Epidermal melanocyte (primary cell): ENCODE results near the gene FAF1.

Experiments
- DNase-seq: peaks from one replicate; pipeline ENCODE4 v3.0.0; 2011; ENCODE audit warnings: low spot score; ENCODE audit not compliant: insufficient read length

FAF1 gene

DNA sequence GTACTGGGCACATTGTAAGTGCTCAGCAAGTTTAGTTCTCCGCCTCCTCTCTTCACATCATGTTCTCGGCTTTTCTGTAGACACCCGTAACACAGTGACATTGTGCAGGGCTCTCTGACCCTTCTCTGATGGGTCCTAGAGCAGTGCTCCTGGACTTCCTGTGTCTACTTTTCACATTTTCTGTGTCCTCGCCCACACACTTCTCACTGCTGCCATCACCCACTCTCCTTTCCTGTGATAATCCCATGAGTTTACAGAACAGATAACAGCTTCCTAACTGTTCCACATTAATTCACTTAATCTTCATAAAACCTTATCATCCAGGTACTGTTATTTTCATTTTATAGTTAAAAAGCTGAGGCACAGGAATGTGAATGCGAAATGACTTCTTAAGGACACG lies 523.6 kb downstream of the FAF1 start:
- no peak for DNase-seq

DNA sequence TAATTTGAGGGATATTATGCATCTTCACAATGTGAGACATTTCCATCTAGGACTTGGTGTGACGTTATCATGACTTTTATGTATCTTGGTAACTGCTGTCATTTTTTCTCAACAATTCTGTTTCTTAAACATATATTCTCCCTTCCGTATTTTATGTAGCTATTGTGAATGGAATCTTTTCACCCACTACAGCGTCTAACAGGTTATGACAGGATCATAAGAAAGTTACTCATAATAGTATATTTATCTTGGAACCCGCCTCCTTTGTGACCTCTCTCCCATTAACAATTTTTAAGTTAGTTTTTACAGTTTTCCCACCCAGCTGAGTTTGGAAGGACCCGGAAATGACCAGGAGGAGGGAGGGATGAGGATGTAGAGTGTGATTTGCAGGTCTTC lies 530.1 kb downstream of the FAF1 start:
- DNase-seq = no peak

DNA sequence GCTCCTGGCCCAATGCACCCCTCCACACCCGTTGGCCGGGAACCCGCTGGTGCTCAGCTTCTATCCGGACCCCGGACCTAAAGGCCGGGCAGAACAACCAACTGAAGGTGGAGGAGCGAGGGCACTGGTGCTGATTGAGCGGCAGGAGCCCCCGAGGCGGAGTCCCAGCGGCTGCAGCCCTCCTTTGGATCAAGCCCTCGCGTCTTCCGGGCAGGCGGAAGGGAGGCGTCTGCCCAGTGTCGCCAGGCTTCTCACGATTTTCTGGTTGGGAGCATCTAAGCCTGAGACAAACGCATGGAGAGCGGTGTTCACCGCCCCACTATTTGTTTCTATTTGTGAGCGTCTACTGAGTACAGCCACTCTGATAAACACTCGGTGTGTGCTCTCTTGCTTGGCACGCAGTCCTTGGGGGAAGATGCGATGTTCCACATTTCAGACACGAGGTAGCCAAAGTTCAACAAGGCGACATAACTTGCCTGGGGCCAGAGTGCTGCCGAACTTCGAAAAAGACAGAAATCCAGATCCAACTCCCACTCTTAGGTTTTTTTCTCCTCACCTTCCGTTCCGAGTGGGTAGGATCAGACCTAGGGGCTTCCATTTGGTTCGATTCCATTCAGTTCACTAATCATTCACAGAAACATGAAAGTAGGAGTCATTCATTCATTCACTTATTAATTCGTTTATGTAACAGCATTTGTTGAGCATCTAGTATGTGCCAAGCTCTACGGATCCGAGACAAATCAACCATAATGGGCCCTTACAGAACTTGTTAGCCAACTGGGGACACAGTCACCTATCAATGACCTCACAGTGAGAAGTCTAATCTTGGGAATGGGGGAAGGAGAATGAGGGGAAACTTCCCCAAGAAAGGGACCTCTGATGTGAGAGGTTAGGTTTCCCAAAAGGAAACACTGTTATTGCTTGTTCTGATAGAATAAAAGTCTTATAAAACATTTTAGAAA lies 532.0 kb downstream of the FAF1 start:
- DNase-seq = no peak

DNA sequence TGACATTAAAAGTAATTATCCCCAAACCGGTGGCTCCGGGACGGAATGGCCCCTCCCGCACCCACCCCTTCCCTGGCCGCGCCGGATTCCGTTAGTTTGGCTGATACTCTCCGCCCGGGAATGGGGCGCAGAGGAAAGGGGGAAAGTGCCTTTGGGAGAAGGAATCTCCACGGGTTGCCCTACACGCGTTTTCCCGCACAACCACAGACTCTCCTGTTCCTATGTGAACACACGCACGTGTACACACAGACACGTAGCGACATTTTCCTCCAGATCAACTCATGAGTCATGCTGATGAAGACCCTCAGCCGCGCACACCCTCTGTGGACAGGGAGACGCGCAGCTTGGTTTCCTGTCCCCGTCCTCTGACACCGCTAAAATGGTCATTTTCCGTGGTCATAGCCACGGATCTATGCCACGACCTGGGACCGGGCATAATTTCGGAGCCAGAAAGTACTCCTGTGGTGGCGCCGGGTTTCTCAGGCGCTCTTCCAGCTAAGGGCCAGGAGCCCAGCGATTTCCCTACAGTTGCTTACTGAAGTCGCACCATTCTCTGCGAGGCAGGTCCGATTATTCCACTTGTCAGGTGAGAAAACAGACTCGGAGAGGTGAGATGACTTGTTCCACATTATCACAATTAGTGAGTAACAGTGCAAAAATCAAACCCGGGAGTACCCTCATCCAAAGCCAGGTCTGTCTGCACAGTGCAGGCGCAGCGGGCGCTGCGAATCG lies 532.8 kb downstream of the FAF1 start:
- DNase-seq = no peak

DNA sequence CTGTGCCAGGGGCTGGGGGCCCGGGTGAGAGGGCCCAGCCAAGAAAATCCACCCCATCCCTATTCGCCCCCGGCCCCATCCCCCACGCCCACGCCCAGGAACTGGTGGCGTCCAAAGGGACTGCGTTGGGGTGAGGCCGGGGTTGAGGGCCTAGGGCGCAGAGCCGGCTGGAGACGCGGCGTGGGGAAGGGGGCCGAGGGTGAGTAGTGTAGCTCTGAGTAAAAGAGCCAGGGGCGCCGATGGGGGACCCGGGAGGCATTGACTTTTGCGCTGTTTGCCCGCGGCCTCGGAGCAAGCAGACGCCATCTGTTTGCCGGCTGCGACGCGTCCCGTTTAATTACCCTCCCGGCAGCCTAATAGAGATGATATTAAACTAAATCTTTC lies 533.4 kb downstream of the FAF1 start:
- DNase-seq = no peak

DNA sequence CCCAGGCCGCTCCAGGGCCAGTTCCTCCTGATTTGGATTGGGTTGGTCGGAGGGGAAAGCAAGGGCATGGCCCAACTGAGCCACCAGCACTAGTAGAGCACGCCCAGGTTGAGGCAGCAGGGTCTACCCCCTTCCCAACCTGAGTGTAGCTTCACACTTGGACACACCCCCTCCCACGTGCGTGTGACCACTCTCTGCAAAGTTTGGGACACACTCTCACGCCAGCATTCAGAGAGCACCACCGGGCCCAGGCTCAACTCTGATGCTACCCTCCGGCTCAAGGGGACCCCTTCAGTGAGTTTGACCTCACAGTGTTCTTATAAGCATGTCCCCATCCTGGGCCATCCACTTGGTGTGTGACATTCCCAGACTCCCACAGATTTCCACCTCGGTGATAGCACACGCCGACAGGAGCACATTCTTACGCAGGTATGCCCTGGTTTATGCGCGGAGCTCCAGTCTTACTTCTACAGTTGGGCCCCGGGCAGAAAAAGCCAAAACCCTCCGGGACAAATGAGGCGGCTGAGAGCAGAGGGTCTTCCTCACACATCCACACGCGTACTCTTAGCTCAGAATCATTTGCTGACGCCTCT lies 533.9 kb downstream of the FAF1 start:
- DNase-seq = no peak

DNA sequence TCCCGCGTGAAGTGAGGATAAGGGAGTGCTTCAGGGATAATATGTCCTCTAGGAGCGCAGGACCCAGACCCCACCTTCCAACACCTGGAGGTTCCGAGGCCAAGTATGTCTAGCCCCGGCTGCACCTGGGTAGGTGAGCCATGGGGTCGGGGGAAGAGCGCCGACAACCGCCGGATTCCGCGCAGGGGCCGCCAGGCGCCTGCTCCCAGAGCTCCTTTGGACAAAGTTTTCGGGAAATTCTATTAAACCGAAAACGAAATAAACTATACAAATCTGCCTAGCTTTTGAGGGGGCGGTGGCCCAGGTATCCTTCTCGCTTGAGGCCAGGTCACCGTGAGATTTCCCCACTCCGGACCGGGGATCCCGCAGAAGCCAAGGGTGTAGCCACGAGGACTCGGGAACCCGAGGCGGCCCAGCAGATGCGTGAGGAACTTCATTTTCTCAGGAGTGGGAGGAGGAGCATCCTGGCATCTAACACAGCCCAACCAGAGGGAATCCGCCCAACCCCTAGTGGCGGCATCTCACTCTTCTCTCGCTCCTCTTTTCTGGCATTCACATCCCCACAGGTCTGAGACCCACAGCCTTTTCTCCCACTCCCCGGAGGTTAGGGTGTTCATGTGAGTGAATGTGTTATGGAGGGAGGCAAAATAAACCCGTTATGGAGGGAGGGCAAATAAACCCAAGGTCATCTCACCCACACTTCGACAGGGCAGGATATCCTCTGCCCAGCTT lies 534.5 kb downstream of the FAF1 start:
- DNase-seq = no peak

DNA sequence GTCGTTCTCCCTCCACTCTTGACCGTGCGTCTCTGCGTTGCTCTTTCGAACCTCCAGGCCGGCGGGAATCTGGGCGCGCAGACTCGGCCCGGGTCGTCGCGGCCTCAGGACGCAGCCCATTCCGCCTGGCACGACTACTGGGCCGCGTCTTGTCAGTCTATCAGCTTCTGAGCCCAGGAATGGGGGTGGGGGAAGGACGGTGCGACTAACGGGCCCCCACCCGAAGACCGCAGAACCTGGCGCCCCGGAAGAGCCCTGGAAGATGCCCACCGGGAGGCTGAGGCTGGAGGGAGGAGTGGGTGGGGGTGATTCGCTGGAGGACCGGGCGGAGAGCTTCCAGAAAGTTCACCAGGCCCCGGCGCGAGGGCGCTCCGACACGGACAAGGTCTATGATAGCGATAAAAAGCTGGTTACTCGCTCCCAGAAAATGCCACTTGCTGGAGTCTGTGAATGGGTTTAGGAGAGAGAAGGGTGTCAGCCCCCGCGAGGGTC lies 535.1 kb downstream of the FAF1 start:
- no peak for DNase-seq

DNA sequence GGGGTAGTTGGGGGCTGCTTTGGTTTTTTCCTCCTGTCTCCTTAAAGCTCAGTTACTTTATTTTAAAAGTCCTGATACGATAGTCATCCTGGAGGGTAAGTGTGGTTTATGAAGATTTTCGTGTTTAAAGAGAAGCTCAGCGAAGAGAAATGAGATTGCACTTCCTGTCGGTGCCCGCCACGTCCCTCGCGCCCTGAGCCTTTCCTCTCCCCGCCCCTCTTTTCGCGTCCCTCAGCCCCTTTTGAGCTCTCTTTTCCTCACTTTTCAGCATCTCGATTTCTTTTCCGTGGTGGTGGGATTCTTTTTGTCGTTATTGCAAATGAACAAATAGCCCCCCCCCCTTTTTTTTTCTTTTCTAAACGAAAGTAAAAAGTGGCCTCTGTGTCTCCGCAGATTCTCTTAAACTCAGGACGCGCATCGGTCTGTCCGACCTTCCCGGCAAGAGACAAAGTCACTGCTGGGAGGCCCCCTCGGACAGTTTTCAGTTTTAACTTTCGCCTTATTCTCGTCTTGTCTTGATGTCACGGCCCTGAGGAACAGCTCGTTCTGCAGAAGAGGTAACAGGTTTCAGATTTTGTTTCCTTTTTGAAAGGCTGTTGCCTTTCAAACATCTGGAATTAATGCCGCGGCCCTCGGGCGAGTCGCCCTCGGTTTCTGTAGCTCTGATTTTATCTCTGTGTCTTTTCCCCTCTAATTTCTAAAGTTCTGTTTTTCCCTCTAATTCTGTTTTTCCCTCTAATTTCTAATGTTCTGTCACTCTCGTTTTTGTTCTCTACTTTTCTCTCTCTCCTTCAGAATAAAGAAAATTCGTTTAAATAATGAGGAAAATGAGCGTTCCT lies 535.8 kb downstream of the FAF1 start:
- DNase-seq = no peak

DNA sequence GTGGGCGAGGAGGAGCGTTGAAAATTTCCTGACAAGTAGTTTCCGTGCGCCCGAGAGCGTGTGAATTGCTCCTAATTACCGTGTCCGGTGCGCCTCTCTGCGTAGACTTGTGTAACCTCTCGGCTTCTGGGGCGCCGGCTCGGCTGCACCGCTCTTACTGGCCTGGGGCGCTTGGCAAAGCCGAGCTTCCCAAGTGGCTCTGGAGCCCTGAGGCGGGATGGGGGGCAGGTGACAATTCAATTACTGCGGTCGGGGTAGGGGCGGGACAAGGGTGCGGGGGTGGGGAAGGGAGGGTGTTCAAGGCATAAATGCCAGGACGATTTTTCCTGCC lies 536.4 kb downstream of the FAF1 start:
- no peak for DNase-seq

DNA sequence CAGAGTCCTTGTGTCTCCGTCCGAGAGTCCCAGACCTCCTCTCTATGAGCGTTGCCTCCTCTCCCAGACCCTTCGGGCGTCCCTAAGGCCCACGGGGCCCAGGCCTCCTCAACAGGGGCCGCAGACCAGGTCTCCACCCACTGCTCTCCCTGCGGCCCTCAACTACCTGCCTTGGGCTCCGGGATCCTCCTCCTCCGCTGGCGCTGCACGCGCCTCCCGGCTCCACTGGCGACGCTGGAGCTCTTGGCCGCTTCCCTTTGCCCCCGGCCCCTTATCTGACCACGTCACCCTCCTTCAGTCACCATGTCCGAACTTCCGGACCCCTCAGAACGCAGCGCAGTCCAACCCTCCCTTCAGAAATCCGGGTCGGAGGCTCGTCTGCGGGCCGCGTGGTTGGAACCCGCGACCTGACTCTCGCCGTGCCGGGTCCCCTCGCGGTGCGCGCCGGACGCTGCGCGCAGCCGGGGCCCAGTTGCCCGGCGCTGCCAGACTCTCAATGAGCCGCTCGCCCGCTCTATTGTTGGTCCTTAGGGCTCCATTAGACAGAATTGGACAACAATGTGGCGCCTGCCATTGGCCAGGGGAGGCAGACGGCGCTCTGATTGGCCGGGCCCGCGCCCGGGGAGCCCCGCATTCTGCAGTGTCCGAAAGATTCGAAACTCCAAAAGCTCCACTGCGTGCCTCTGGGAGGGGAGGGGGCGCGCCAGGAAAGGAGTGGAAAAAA lies 537.0 kb downstream of the FAF1 start, which contains the start of gene DMRTA2:
Gene DMRTA2 (minus strand): TSS at position 498 of the 724 bp plus-strand sequence. CDS start 1,907 bp downstream, outside the sequence.
- no peak for DNase-seq

DNA sequence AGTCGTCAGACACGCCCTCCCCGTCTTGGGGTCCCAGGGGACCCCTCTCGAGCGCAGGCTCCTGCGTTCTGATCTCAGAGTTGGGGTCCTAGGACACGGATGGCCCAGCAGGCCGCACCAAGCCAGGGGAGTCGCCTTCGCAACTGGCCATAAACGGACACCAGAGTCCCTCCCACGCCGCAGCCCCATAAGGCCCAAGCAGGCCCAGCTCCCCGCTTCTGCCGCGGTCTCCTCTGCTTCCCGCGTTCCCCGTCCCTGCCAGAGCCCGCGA lies 537.5 kb downstream of the FAF1 start:
- DNase-seq = no peak

DNA sequence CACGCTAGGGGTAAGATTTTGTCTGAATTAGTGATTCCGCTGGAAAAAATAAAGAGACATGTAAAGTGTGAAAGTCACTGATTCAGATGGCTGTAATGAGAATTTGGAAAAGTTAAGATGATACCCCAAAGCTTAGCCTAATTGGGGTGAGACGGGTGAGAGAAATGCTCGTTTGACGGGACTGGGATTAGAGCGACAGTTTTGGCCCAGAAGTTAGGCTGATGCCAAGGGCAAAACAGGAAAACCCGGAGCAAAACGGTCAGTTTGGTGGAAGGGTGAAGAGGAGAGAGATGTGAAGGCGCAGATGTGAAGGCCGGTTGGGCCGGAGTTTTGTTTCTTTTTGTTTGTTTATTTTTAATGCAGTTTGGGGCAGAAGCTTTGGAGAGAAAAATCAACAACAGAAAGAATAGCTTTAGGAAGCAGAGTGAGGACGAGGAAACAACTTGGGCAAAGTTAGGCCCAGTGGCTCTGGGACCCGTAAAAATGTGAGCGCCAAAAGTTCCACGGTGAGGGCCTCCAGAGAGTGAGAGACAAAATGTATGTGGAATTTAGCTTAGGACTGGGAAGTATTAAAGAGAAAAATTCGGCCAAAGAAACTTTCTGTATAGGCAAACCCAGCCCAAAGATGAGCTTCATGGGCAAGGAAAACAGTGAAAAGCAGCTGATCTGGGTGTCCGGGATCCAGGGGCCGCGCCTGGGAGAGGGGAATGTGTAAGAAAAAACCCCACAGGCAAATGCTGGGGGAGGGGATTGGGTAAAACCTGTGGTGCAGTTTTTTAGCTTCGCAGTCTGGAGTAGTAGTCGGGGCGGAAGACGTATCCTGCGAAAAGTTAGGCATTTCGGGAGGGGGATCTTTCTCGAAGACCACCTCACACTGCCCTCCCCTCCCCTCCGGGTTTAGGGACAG lies 538.0 kb downstream of the FAF1 start:
- no peak for DNase-seq

DNA sequence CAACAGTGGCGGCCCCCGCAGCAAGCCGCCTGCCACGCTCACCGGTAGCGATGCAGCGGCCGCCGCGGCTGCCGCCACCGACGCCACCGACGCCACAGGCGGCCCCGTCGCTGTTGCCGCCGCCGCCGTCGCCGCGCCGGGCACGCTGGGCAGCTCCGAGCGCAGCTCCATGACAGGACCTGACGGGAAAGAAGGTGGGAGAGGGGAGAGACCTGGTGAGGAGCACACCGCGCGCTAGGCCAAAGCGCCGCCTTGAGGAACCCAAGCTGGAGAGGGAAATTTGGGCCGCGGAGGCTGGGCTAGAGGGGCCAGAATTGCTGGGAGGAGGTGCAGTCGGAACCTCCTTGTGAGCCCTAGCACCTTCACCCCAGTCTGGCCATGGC lies 538.7 kb downstream of the FAF1 start:
- DNase-seq = no peak

DNA sequence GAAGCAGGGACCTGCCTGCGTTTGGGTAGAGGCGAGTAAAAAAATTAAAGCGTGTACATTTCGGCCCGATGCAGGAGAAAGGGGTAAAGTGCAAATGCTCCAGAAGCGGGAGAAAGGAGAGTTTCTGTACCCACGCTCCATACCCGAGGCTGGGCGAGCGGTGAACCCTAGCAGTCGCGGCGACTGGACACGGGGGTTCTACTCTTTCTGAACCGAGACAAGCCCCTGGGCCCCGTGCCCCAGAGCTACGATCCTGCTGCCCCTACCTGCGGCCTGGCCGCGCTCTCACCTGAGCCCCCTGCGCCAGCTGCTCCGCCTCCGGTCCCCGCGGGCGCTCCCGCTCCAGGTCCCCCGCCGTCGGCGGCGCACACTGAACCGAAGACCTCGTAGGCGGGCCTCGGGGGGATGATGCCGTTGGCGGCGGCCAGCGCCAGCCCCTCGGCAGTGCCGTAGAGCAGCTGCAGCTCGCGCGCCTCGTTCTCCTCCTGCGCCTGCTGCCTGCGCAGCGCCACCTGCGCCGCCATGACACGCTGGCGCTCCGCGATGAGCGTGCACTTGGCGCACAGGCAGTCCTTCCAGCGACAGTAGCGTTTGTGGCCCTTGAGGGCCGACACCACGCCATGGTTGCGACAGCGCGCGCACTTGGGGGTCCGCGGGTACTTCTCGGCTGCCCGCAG lies 539.2 kb downstream of the FAF1 start:
- DNase-seq = no peak

DNA sequence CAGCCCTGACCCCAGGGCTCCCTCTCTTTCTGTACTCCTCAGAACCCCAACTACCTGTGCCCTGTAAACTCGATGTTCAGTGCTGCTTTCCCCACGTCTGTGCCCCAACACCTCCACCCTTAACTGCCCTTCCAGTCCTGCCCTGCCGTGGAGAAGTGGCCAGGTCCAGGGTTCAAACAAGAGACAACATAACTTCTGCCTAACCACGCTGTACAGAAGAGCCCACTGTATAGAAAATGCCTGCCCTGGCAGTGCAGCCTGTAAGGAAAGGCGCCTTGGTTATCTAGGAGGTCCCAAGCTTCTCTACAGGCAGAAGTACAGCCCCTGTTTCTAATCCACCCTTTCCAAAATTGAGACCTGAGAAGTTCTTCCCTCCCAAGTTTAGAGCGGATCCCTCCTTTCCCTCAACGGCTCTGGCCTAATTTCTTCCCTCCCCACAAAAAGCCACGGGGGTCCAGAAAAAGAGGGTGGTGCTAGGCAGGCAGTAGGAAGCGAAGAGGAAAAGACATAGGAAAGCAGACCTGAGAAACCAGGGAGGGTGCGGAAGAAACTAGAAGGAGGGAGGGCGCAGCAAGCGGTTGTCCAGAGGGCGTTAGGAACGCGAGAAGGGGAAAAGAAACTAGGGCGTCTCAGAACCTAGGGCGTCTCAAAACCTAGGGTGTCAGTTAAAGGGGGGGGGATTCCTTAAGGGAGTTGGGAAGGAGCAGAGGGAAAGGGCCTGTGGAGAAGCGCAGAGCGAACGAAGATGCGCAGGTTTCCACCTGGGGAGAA lies 540.0 kb downstream of the FAF1 start:
- no peak for DNase-seq

DNA sequence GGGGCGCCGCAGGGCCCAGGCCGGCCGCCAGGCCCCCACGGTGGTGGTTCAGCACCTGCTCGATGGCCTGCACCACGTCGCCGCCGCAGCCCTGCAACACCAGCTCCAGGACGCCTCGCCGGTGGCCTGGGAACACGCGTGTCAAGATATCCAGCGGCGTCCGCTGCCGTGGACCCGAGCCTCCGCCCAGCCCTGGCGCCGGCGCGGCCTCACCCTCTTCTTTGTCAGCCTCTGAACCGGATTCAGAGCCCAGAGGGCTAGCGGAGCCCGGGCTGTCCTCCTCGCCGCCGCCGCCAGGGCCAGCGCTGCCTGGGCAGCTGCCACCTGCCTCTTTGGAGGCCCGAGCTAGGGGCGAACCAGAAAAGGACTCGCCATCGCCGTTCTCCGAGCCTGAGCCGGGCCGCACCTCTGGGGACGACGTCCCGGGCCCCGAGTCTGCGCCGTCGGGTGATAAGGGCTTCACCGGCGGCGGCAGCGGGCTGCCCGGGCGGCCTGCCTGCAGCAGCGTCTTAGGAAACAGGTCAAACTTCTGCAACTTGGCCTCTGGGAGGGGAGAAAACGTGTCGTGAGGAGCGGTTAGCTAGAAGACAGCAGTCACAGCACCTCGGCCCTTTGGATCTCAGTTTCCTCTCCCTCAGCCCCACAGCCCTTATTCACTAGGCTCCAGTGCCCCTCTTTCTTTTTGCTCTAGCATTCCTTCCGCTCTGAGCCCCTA lies 540.7 kb downstream of the FAF1 start:
- no peak for DNase-seq
